Transverse colon (tissue), 4 donors: ENCODE data around the gene BRAT1. TPM values are rescaled to one million over a fixed set of nuclear protein-coding genes. Genes with fewer than 3 reads are reported as not detected.

Experiments used
- DNase-seq: peaks from one replicate; pipeline ENCODE4 v3.0.0-alpha.2; 2019
- H3K27ac ChIP-seq, 4 donors: fragments of 200-600 bp; sonication (generic); 2 replicates each; pipeline ENCODE4 v1.5.1; 2016 to 2018; ENCODE audit warnings: inconsistent platforms in 4 of 4
- H3K27me3 ChIP-seq: fragments of 200-600 bp; sonication (generic); 2 replicates; pipeline ENCODE4 v1.5.1; 2017; ENCODE audit warnings: inconsistent platforms
- H3K36me3 ChIP-seq, 4 donors: fragments of 200-600 bp; sonication (generic); 2 replicates each; pipeline ENCODE4 v1.5.1; 2017 to 2019; ENCODE audit warnings: inconsistent platforms in 4 of 4
- H3K4me1 ChIP-seq, 4 donors: fragments of 200-600 bp; sonication (generic); 2 replicates each; pipeline ENCODE4 v1.5.1; 2017 to 2020; ENCODE audit warnings: inconsistent platforms in 4 of 4
- H3K4me3 ChIP-seq, 4 donors: fragments of 200-600 bp; sonication (generic); 1 replicate in 1 of 4; 2 replicates in 3 of 4; pipeline versions ENCODE4 v1.5.1 to v1.6.1; 2017 to 2019; ENCODE audit warnings: inconsistent platforms in 4 of 4
- H3K9me3 ChIP-seq, 2 donors: fragments of 200-600 bp; sonication (generic); 2 replicates each; pipeline ENCODE4 v1.5.1; 2017 to 2019; ENCODE audit warnings: inconsistent platforms in 2 of 2
- CTCF ChIP-seq, 5 experiments: fragments of 200-600 bp in 3 of 5; fragments of 450-650 bp in 2 of 5; sonication (generic) in 3 of 5; IDR thresholded peaks; 1 replicate in 2 of 5; 2 replicates in 3 of 5; pipeline ENCODE4 v1.5.1; 2016 to 2017; ENCODE audit warnings: antibody characterized with exemption in 5 of 5, inconsistent platforms in 3 of 5, mild to moderate bottlenecking in 2 of 5, moderate library complexity in 1 of 5
- EP300 ChIP-seq: sonication (generic); formaldehyde crosslinking; IDR thresholded peaks from one replicate; pipeline ENCODE4 v1.6.1; 2017; ENCODE audit warnings: antibody characterized with exemption, low read depth
- POLR2A ChIP-seq: fragments of 450-650 bp; IDR thresholded peaks from one replicate; pipeline ENCODE4 v1.6.1; 2016; ENCODE audit warnings: antibody characterized with exemption, mild to moderate bottlenecking, moderate library complexity
- POLR2AphosphoS5 ChIP-seq, 3 donors: sonication (generic); formaldehyde crosslinking; IDR thresholded peaks; one replicate each; pipeline ENCODE4 v1.6.1; 2016; ENCODE audit warnings: antibody characterized with exemption in 3 of 3
- WGBS, 2 donors: methylation state at CpG; one replicate each; pipeline ENCODE4 v1.1.5; 2018; ENCODE audit warnings: low coverage in 1 of 2; 5-methylcytosine and 5-hydroxymethylcytosine counted together
- in situ Hi-C, 4 donors: fragments of 200-750 bp; cut with MboI; loops; one replicate each; pipeline versions ENCODE4 v1.15.0 to v1.15.1; 2017; ENCODE audit warnings: low sequenced_read_pairs in 3 of 4, low pct_ligation_motif_present in 1 of 4, low pct_unique_long_range_greater_than_20kb in 1 of 4
- intact Hi-C: fragments of 100-400 bp; cut with DNase I; formaldehyde crosslinking; loops from one replicate; pipeline ENCODE4 v1.15.1; 2023; ENCODE audit warnings: low total_unique reads
- total RNA-seq, 4 donors: library from RNA; depleted of rRNA; stranded (reverse); fragments of >200 nt; gene quantifications; one replicate each; pipeline ENCODE4 v1.1.0, GENCODE V29; 2016

BRAT1 gene
- total RNA-seq, 4 donors from 2014 or later = 31.7 to 120 (median 40.4) TPM

- intact Hi-C loops (no loop called here), in situ Hi-C loops (no loop called here)
- H3K4me1 ChIP-seq = peaks cover 0 to 14% (median 2%) of the 10 kb centered on the region in 4 donors
- 88% methylated on average over 17 of the region's 19 CpGs; no CpG with 5 or more reads in 1 of the 2 donors for WGBS, 2 donors
- H3K27me3 ChIP-seq = no peaks in the 10 kb centered on the region
- no peak overlapping the region for H3K27ac ChIP-seq
- H3K9me3 ChIP-seq = no peaks in the 10 kb centered on the region
- DNase-seq = no peak
- H3K4me3 ChIP-seq = no peak overlapping the region
- no peaks in the 10 kb centered on the region for H3K36me3 ChIP-seq
- no peak for TF ChIP-seq EP300
- TF ChIP-seq POLR2A = no peak
- TF ChIP-seq CTCF (IDR thresholded peaks at IDR 0.05) = no peak
- no peak for TF ChIP-seq POLR2AphosphoS5 (IDR thresholded peaks at IDR 0.05)
Measured at GRCh38 chr7:2504889-2505375, 50.4 kb downstream of the BRAT1 start.

GRCh38 chr7:2504128-2504888 is 51.0 kb downstream of the BRAT1 start:
- in situ Hi-C loops = no loop called here
- no peak overlapping the region for H3K27ac ChIP-seq
- no peak overlapping the region for H3K4me3 ChIP-seq
- no peaks in the 10 kb centered on the region for H3K36me3 ChIP-seq
- intact Hi-C loops = no loop called here
- H3K4me1 ChIP-seq = peaks cover 0 to 10% (median under 1%) of the 10 kb centered on the region in 4 donors
- H3K9me3 ChIP-seq = no peaks in the 10 kb centered on the region
- 84% methylated on average over 21 of the region's 21 CpGs; no CpG with 5 or more reads in 1 of the 2 donors for whole genome bisulfite sequencing, 2 donors
- no peak for DNase-seq
- no peak for TF ChIP-seq POLR2A
- TF ChIP-seq EP300 = no peak
- TF ChIP-seq CTCF (IDR thresholded peaks at IDR 0.05) = no peak
- TF ChIP-seq POLR2AphosphoS5 (IDR thresholded peaks at IDR 0.05) = no peak
- no peaks in the 10 kb centered on the region for H3K27me3 ChIP-seq

GRCh38 chr7:2503056-2503941 is 52.0 kb downstream of the BRAT1 start:
- H3K27ac ChIP-seq = no peak overlapping the region
- in situ Hi-C loops (no loop called here), intact Hi-C loops (no loop called here)
- no peak overlapping the region for H3K4me3 ChIP-seq
- H3K4me1 ChIP-seq = peaks cover 0 to 7% (median 0%) of the 10 kb centered on the region in 4 donors
- WGBS, 2 donors = 69% methylated on average over 21 of the region's 25 CpGs; no CpG with 5 or more reads in 1 of the 2 donors
- peaks cover 4% of the 10 kb centered on the region for H3K27me3 ChIP-seq
- no peak for DNase-seq
- H3K9me3 ChIP-seq = no peaks in the 10 kb centered on the region
- TF ChIP-seq CTCF (IDR thresholded peaks at IDR 0.05) (no peak), EP300 (no peak), POLR2A (no peak), POLR2AphosphoS5 (IDR thresholded peaks at IDR 0.05) (no peak)
- H3K36me3 ChIP-seq = no peaks in the 10 kb centered on the region

DNA sequence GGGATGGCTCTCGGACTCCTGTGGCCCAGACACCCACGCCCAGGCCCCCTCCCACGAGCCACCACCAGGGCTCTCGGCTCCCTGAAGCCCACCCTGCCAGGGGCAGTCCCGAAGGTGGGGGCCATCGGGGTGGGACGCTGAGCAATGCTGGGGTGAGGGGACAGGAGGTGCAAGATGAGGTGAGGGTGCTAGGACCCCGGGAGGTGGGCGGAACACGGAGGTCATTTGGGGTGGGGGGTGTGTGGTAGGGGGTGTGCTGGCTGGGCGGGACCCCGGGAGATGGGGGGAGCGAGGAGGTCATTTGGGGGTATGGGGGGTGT is 52.7 kb downstream of the BRAT1 start:
- H3K4me1 ChIP-seq = no peaks in the 10 kb centered on the region
- peaks cover 11% of the 10 kb centered on the region for H3K27me3 ChIP-seq
- no peaks in the 10 kb centered on the region for H3K9me3 ChIP-seq
- in situ Hi-C loops = no loop called here
- H3K4me3 ChIP-seq = no peak overlapping the region
- no peak overlapping the region for H3K27ac ChIP-seq
- intact Hi-C loops = no loop called here
- TF ChIP-seq EP300 (no peak), CTCF (IDR thresholded peaks at IDR 0.05) (no peak), POLR2A (no peak), POLR2AphosphoS5 (IDR thresholded peaks at IDR 0.05) (no peak)
- no peak for DNase-seq
- WGBS, 2 donors = 95% methylated on average over 8 of the region's 13 CpGs; no CpG with 5 or more reads in 1 of the 2 donors
- H3K36me3 ChIP-seq = no peaks in the 10 kb centered on the region
